HG03439 (cell line): ENCODE results near the gene NEUROD2.

Source experiments
- ATAC-seq: cut with Tn5 transposase; IDR thresholded peaks from one replicate; pipeline ENCODE4 v1.9.1; 2021; ENCODE audit warnings: mild to moderate bottlenecking, moderate library complexity; ENCODE audit not compliant: unreplicated experiment

Gene NEUROD2

GRCh38 chr17:39607851-39608130 is at the start of gene NEUROD2:
NEUROD2 (minus strand) TSS chr17:39607920; CDS start chr17:39606599, 1,321 bp downstream.
- ATAC-seq: no peak

DNA sequence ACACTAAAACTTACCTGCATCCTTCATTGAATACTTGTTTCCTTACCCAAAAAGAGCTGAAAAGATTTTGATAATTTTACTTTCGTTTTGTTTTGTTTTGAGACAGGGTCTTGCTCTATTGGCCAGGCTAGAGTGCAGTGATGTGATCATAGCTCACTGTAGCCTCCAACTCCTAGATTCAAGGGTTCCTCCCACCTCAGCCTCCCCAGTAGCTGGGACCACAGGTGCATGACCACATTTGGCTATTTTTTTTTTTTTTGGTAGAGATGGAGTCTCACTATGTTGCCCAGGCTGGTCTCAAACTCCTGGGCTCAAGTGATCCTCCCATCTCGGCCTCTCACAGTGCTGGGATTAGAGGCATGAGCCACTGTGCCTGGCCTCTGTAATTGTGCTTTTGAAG is 47.4 kb upstream of the NEUROD2 start:
- no peak for ATAC-seq

- no peak for ATAC-seq
Observed at GRCh38 chr17:39653662-39654331, 46.1 kb upstream of the NEUROD2 start.

GRCh38 chr17:39653316-39653661 is 45.6 kb upstream of the NEUROD2 start:
- ATAC-seq: no peak

GRCh38 chr17:39652587-39653315 is 45.0 kb upstream of the NEUROD2 start:
- ATAC-seq: no peak

DNA sequence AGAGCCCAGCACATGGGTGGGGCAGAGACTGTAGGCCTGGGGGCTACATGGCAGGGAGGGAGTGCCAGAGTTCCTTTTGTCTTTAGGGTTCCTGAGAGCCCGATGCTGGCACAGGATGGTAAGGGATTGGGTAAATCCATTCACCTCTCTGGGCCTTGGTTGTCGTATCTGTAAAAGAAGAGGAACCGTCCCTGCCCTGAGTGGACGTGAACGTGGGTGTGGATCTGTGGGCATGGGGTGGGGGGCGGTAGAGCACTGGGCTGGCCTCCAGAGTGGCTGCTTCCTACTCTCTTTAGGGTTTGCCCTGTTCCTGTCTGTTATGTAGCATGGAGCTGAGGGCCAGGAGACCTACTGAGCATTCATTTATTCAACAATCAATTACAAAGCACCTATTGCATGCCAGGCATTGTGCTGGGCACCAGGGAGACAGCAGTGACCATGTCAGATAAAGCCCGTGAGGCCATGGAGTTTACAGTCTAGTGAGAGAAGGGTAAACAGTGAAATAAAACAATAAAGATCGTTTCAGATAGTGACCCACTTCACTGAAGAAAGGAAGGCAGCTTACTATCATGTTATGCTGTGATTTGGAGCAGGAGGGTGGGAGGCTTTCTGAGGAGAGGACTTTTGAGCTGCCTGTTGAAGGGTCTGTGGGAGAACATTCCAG is 44.3 kb upstream of the NEUROD2 start:
- ATAC-seq: no peak

DNA sequence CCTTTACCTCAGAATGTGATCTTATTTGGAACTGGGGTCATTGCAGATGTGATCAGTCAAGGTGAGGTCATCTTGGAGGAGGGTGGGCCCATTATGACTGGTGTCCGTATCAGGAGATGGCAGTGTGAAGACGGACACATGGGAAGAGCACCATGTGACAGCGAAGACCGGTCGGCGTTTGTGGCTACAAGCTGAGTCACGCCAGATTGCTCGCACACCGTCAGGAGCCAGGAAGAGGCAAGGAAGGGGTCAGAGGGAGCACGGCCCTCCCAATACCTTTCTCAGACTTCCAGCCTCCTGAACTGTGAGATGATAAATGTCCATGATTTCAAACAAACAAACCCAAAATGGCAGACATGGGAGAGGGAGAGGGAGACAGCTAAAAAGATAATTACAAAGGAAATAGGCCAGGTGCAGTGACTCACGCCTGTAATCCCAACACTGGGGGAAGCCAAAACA is 42.4 kb upstream of the NEUROD2 start:
- no peak for ATAC-seq

- no peak for ATAC-seq
Observed at GRCh38 chr17:39648616-39649366, 41.1 kb upstream of the NEUROD2 start.

GRCh38 chr17:39647256-39647655 is 39.5 kb upstream of the NEUROD2 start:
- no peak for ATAC-seq

DNA sequence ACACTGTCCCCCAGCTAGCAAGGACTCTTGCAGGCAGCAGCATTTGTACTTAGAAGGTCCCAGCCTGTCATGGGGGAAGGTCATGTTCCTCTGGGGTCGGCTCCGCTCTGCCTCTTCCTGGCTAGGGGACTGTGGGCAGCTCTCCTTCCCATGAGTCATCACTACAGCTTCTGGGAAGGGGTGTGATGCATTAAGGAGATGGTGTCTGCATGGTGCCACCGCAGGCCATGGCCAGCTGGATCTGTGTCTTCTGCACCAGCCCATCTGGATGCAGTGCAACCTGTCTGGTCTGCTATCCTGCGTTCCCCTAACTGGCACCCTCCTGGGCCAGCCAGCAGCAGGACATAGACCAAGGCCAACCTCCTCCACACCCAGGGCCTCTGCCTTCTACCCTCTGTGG is 35.6 kb upstream of the NEUROD2 start:
- no peak for ATAC-seq

DNA sequence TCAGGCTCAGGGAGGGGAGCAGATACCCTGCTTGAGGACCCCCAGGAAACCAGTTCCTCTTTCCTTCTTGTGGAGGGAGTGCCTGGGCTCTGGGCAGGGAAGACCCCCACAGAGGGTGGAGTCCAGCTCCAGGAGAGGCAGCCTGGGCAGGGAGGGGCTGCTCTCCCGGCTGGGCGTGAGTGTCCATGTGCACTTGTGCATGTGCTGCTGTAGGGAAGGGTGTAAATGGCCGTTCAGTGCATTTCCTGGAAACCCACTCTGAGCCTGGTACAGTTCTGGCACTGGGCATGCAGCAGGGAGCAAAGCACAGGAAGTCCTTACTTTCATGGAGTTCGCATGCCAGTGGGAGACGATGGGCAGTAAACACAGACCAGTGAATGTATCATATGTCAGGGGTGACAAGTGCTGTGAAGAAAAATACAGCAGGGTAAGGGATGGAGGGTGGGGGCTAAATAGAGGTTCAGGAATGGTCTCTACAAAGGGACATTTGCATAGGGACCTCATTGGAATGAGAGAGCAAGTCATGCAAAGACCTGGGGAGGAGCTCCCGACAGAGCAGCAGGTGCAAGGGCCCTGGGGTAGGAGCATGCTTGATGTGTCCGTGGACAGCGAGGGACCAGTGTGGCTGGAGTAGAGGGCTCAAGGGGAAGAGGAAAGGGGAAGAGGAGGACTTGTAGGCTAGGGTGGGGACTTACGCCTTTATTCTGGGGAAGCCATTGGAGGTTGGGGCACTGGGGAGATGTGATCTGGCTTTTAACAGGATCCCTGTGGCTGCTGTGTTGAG is 34.8 kb upstream of the NEUROD2 start:
- ATAC-seq: no peak

DNA sequence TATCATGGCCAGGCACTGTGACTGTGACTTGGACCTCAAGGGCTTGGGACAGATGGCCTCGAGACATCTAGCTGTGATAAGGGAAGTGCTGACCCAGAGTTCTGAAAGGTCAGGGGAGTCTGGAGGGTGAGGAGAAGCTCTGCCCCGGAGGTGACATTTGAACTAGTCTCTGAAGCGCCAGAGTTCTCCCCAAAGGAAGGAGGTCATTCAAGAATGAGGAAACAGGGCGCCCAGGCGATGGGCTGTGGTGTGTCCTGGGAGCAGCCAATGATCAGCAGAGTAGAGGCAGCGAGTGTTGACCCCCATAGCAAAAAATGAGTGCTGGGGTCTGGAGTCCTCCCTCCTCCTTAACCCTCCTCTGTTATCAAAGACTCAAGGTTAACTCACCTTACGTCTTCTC is 34.2 kb upstream of the NEUROD2 start:
- ATAC-seq: no peak

- ATAC-seq: no peak
Observed at GRCh38 chr17:39641097-39641496, 33.4 kb upstream of the NEUROD2 start.

- ATAC-seq: no peak
Observed at GRCh38 chr17:39640591-39641031, 32.9 kb upstream of the NEUROD2 start.

DNA sequence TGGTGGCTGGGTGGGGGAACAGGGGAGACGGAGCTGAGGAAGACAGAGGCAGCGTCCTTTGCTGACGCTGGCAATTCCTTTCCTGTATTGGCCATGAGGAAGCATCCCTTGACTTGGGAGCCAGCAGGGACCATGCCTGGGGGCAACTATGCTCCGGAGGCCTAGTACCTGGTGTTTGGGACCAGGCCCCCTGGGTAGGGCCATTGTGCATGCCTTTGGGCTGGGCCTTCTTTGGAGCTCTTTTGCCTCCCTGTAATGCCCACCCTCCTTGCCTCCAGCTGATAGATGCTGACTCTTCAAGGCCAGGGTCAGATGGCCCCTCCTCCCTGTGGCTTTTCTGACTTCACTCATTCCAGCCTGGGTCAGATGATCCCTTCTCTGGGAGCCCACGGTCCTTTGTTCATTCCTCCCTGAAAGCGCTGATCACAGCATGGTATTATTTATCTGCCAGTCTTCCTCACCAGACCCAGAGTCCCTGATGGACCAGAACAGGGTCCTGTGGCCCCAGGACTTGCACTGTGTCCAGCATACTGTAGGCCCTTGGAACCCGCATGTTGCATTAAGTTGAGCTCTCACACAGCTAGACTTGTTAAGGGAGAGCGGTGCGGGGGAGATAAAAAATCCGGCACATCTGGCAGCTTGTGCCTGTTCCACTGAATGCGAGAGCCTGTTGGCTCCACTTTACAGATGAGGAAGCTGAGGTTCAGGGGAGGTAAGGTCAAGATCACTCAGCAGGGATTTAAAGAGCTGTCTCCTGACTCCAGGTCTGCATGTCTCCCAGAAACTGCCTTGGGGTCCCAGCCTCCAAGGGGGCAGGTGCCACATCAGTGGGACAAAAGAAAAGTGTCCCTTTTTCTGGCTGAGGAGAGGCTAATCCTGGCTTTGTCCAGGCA is 32.1 kb upstream of the NEUROD2 start:
- no peak for ATAC-seq

GRCh38 chr17:39639043-39639442 is 31.3 kb upstream of the NEUROD2 start:
- no peak for ATAC-seq

DNA sequence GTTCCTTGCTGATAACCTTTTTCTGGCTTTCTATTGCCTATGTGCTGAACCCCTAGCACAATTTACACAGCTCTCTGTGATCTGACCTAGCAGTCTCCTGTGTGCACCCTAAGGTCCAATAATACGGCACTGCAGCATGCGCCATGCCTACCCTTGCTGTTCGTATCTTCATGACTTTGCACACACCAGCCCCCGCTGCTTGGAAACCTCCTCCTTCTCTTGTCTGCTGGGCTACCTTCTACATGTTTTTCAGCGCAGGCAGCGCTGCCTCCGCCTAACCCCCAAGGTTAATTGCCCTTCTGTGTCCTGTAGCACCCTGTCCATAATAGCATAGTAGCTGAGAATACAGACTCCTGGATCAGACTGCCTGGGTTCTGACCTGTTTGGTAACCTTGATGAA is 30.6 kb upstream of the NEUROD2 start:
- no peak for ATAC-seq

DNA sequence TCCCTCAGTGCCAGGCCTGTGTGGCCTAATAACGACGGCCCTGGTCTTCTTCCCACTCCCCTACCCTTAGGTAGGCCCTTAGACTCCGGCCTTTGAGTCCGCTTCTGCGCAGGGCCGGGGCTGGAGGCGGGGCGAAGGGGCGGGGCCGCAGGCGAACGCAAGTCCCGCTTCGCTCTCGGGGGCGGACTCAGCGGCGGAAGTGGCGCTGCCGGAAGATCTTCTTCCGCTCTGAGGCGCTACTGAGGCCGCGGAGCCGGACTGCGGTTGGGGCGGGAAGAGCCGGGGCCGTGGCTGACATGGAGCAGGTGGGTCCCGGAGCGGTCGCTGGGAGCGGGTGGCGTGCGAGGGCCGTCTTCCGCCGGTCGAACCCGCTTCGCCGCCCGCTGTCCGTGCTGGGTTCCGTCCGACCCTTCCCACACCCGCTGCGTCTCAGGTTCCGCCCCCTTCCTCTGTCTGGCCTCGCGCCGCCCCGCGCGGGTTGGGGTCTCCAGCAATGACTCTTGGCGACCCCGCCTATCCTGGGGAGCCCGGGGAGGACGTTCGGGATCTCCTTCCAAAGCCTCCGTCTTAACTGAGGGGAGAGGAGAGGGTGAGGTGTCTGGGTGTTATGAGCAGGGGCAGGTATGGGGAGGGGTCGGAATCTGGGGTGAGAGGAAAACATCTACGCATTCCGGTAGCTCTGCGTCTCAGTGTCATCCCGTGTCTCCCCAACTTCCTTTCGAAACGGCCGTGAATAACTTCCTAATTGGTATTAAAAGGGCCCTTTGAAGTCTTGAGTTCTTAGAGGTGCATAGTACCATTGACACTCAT is 29.4 kb upstream of the NEUROD2 start, which contains the start of gene STARD3:
STARD3 (plus strand) TSS at position 218 of the 810 bp plus-strand sequence. CDS start 16,388 bp downstream, outside the sequence.
- peak; percentile 67 for ATAC-seq

DNA sequence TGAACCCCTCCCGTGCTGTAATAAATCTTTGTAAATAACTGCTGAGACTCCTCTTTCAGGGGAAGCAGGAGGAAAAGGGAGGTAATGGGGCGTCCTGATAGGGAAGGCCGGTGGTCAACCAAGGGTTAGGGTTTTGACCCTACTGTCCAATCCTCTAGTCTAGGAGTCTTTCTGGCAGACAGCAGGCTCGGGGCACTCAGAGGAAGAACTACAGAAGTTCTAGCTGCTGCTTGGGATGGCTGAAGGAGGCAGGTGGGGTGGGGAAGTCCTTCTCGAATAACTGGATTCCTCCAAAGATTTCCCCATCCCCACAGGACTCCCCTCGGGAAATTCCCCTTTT is 28.8 kb upstream of the NEUROD2 start:
- ATAC-seq: no peak
